Measurements from ENCODE around the gene UGT2B17. TPM values are rescaled to one million over a fixed set of nuclear protein-coding genes. Genes with fewer than 3 reads are reported as not detected.

Gene UGT2B17
- total RNA-seq, 2 experiments from 2014 or later, result not detected

DNA sequence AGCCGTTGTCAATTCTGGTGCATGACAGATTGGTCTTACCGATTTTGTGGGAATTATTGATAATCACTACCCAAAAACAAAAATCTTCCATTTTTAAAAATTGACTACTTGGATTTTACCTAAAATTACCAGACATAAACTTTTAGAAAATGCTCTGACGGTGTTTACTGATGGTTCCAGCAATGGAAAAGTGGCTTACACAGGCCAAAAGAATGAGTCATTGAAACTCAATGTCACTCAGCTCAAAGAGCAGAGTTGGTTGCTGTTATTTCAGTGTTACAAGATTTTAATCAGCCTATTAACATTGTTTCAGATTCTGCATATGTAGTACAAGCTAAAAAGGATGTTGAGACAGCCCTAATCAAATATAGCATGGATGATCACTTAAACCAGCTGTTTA, 23.0 kb upstream of the UGT2B17 start:
- DNase-seq (ENCODE audit: low spot score), result no peak
- H3K4me1 ChIP-seq (ENCODE audit: insufficient read depth, low read length, poor library complexity, severe bottlenecking), result no peaks in the 10 kb centered on the region
- H3K4me3 ChIP-seq (ENCODE audit: low read depth, low read length, poor library complexity, severe bottlenecking), result no peak overlapping the region
- no peaks in the 10 kb centered on the region for H3K36me3 ChIP-seq (ENCODE audit: insufficient read depth, low read length)
- intact Hi-C loops (cut with micrococcal nuclease; ENCODE audit: unreplicated experiment), result no loop called here
- no peaks in the 10 kb centered on the region for H3K9me3 ChIP-seq (ENCODE audit: low read length)
- H3K4me2 ChIP-seq (ENCODE audit: low read length), result no peak overlapping the region
- ChIA-PET POLR2A (no interaction called here), CTCF (ENCODE audit: unreplicated experiment) (no interaction called here)
- H3K9me2 ChIP-seq (ENCODE audit: insufficient read depth, low read length), result no peaks in the 10 kb centered on the region
- TF ChIP-seq EZH2phosphoT487 (IDR thresholded peaks at IDR 0.05; ENCODE audit: borderline replicate concordance, low read depth, low read length), result no peak
- TF ChIP-seq, protein P1, sequence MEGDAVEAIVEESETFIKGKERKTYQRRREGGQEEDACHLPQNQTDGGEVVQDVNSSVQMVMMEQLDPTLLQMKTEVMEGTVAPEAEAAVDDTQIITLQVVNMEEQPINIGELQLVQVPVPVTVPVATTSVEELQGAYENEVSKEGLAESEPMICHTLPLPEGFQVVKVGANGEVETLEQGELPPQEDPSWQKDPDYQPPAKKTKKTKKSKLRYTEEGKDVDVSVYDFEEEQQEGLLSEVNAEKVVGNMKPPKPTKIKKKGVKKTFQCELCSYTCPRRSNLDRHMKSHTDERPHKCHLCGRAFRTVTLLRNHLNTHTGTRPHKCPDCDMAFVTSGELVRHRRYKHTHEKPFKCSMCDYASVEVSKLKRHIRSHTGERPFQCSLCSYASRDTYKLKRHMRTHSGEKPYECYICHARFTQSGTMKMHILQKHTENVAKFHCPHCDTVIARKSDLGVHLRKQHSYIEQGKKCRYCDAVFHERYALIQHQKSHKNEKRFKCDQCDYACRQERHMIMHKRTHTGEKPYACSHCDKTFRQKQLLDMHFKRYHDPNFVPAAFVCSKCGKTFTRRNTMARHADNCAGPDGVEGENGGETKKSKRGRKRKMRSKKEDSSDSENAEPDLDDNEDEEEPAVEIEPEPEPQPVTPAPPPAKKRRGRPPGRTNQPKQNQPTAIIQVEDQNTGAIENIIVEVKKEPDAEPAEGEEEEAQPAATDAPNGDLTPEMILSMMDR (conservative IDR thresholded peaks at IDR 0.05; ENCODE audit: low read length), result no peak
- no TSS peak for BruUV-seq (replicated peaks)
- H2AFZ ChIP-seq (ENCODE audit: low read length), result no peak overlapping the region
- H3K79me2 ChIP-seq (ENCODE audit: insufficient read depth, low read depth, low read length), result no peaks in the 10 kb centered on the region
- H4K20me1 ChIP-seq (ENCODE audit: insufficient read depth, low read length), result no peaks in the 10 kb centered on the region
- H3K27ac ChIP-seq (ENCODE audit: low read depth, low read length, poor library complexity, severe bottlenecking), result no peak overlapping the region

DNA sequence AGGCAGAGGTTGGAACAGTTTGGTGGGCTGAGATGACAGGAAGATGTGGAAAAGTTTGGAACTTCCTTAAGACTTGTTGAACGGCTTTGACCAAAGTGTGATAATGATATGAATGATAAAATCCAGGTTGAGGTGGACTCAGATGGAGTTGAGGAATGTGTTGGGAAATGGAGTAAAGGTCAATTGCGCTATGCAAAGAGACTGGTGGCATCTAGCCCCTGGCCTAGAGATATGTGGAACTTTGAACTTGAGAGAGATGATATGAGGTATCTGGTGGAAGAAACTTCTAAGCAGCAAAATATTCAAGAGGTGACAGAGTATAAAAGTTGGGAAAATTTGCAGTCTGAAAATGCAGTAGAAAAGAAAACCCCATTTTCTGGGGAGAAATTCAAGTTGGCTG, 21.4 kb upstream of the UGT2B17 start:
- Histone ChIP-seq H2AFZ (ENCODE audit: low read length) (no peak overlapping the region), H3K36me3 (ENCODE audit: insufficient read depth, low read length) (no peaks in the 10 kb centered on the region), H3K4me2 (ENCODE audit: low read length) (no peak overlapping the region), H3K4me3 (ENCODE audit: low read depth, low read length, poor library complexity, severe bottlenecking) (no peak overlapping the region), H3K27ac (ENCODE audit: low read depth, low read length, poor library complexity, severe bottlenecking) (no peak overlapping the region), H3K4me1 (ENCODE audit: insufficient read depth, low read length, poor library complexity, severe bottlenecking) (no peaks in the 10 kb centered on the region), H3K9me2 (ENCODE audit: insufficient read depth, low read length) (no peaks in the 10 kb centered on the region), H3K79me2 (ENCODE audit: insufficient read depth, low read depth, low read length) (no peaks in the 10 kb centered on the region), H4K20me1 (ENCODE audit: insufficient read depth, low read length) (no peaks in the 10 kb centered on the region), H3K9me3 (ENCODE audit: low read length) (no peaks in the 10 kb centered on the region)
- intact Hi-C loops (cut with micrococcal nuclease; ENCODE audit: unreplicated experiment), result no loop called here
- no peak for TF ChIP-seq EZH2phosphoT487 (IDR thresholded peaks at IDR 0.05; ENCODE audit: borderline replicate concordance, low read depth, low read length)
- TF ChIP-seq, protein P1 (conservative IDR thresholded peaks at IDR 0.05; ENCODE audit: low read length), result no peak
- ChIA-PET POLR2A (no interaction called here), CTCF (ENCODE audit: unreplicated experiment) (no interaction called here)
- no TSS peak for BruUV-seq (replicated peaks)
- DNase-seq (ENCODE audit: low spot score), result no peak

- no TSS peak for BruUV-seq (replicated peaks)
- Histone ChIP-seq H2AFZ (ENCODE audit: low read length) (no peak overlapping the region), H4K20me1 (ENCODE audit: insufficient read depth, low read length) (no peaks in the 10 kb centered on the region), H3K4me3 (ENCODE audit: low read depth, low read length, poor library complexity, severe bottlenecking) (no peak overlapping the region), H3K36me3 (ENCODE audit: insufficient read depth, low read length) (no peaks in the 10 kb centered on the region), H3K4me1 (ENCODE audit: insufficient read depth, low read length, poor library complexity, severe bottlenecking) (no peaks in the 10 kb centered on the region), H3K79me2 (ENCODE audit: insufficient read depth, low read depth, low read length) (no peaks in the 10 kb centered on the region), H3K9me2 (ENCODE audit: insufficient read depth, low read length) (no peaks in the 10 kb centered on the region), H3K9me3 (ENCODE audit: low read length) (no peaks in the 10 kb centered on the region), H3K27ac (ENCODE audit: low read depth, low read length, poor library complexity, severe bottlenecking) (no peak overlapping the region), H3K4me2 (ENCODE audit: low read length) (no peak overlapping the region)
- TF ChIP-seq, protein P1 (conservative IDR thresholded peaks at IDR 0.05; ENCODE audit: low read length), result no peak
- TF ChIP-seq EZH2phosphoT487 (IDR thresholded peaks at IDR 0.05; ENCODE audit: borderline replicate concordance, low read depth, low read length), result no peak
- CTCF ChIA-PET (ENCODE audit: unreplicated experiment), result no interaction called here
- POLR2A ChIA-PET, result no interaction called here
- intact Hi-C loops (cut with micrococcal nuclease; ENCODE audit: unreplicated experiment), result no loop called here
- DNase-seq (ENCODE audit: low spot score), result no peak
Measured at GRCh38 chr4:68594678-68595077, 18.6 kb upstream of the UGT2B17 start.
